HepG2 (cell line): ENCODE measurements around the gene TMEM198. TPM values are rescaled to one million over a fixed set of nuclear protein-coding genes. Genes with fewer than 3 reads are reported as not detected.
A peak's percentile ranks its signal among the peaks of the same experiment; 100 is the strongest.

Source experiments
- ADNP ChIP-seq: sonication (generic); formaldehyde crosslinking; IDR thresholded peaks from 2 replicates; pipeline ENCODE4 v1.4.0; 2020; ENCODE audit warnings: missing genetic modification reagents
- BHLHE40 ChIP-seq: IDR thresholded peaks from 2 replicates; pipeline ENCODE4 v1.6.1; 2011; ENCODE audit warnings: low read length, improper control_type of control experiment
- CREBL2 ChIP-seq: sonication (generic); formaldehyde crosslinking; IDR thresholded peaks from 2 replicates; pipeline ENCODE4 v1.8.1; 2023; ENCODE audit warnings: missing genetic modification reagents, mild to moderate bottlenecking, borderline replicate concordance
- FOXA3 ChIP-seq: IDR thresholded peaks from 2 replicates; pipeline ENCODE4 v1.6.1; 2016; ENCODE audit warnings: missing genetic modification reagents, missing compliant biosample characterization
- HNRNPK ChIP-seq: fragments of 200-400 bp; formaldehyde crosslinking; IDR thresholded peaks from 2 replicates; pipeline ENCODE4 v1.6.1; 2018; ENCODE audit warnings: low read length, low read depth, moderate library complexity, mild to moderate bottlenecking; ENCODE audit not compliant: poor library complexity, severe bottlenecking
- JUND ChIP-seq: sonication (generic); formaldehyde crosslinking; IDR thresholded peaks from 2 replicates; pipeline ENCODE4 v1.8.0; 2022; ENCODE audit warnings: mild to moderate bottlenecking, missing genetic modification reagents
- MEF2D ChIP-seq: sonication (generic); formaldehyde crosslinking; IDR thresholded peaks from 2 replicates; pipeline ENCODE4 v1.5.1; 2020; ENCODE audit warnings: mild to moderate bottlenecking, missing genetic modification reagents
- MXD4 ChIP-seq: IDR thresholded peaks from 2 replicates; pipeline ENCODE4 v1.6.1; 2016; ENCODE audit warnings: mild to moderate bottlenecking, missing biosample characterization, missing genetic modification reagents
- MXI1 ChIP-seq: IDR thresholded peaks from 3 replicates; pipeline ENCODE4 v1.6.1; 2012; ENCODE audit warnings: low read depth, low read length, inconsistent platforms, borderline replicate concordance
- NCOA2 ChIP-seq: sonication (generic); formaldehyde crosslinking; IDR thresholded peaks from 2 replicates; pipeline ENCODE4 v1.8.0; 2022; ENCODE audit warnings: inconsistent platforms
- NR1H2 ChIP-seq: sonication (generic); formaldehyde crosslinking; IDR thresholded peaks from 2 replicates; pipeline ENCODE4 v1.8.1; 2022; ENCODE audit warnings: low read depth, missing genetic modification reagents, borderline replicate concordance
- PBX3 ChIP-seq: sonication (generic); formaldehyde crosslinking; IDR thresholded peaks from 2 replicates; pipeline ENCODE4 v1.8.1; 2023; ENCODE audit warnings: missing genetic modification reagents, inconsistent platforms, borderline replicate concordance
- PREB ChIP-seq: sonication (generic); formaldehyde crosslinking; IDR thresholded peaks from 2 replicates; pipeline ENCODE4 v1.4.0; 2020; ENCODE audit warnings: missing genetic modification reagents
- RFX3 ChIP-seq: IDR thresholded peaks from 2 replicates; pipeline ENCODE4 v1.6.1; 2016; ENCODE audit warnings: missing biosample characterization, missing genetic modification reagents
- SALL1 ChIP-seq: sonication (generic); formaldehyde crosslinking; IDR thresholded peaks from 2 replicates; pipeline ENCODE4 v1.8.0; 2022; ENCODE audit warnings: mild to moderate bottlenecking, missing genetic modification reagents
- SKI ChIP-seq: fragments of 450-650 bp; IDR thresholded peaks from one replicate; pipeline ENCODE4 v1.6.1; 2018; ENCODE audit warnings: mild to moderate bottlenecking; ENCODE audit not compliant: partially characterized antibody
- TBX2 ChIP-seq: sonication (generic); formaldehyde crosslinking; IDR thresholded peaks from 2 replicates; pipeline ENCODE4 v1.5.0; 2020; ENCODE audit warnings: missing genetic modification reagents, mild to moderate bottlenecking, borderline replicate concordance
- ZEB1 ChIP-seq: IDR thresholded peaks from 2 replicates; pipeline ENCODE4 v1.6.1; 2012; ENCODE audit warnings: mild to moderate bottlenecking, low read depth, inconsistent platforms; ENCODE audit not compliant: insufficient replicate concordance
- ZFP36 ChIP-seq: fragments of 150-350 bp; IDR thresholded peaks from 2 replicates; pipeline ENCODE4 v1.6.1; 2018; ENCODE audit warnings: borderline replicate concordance, low read length, low read depth; ENCODE audit not compliant: partially characterized antibody
- ZKSCAN1 ChIP-seq: fragments of 150-350 bp; IDR thresholded peaks from 2 replicates; pipeline ENCODE4 v1.6.1; 2014; ENCODE audit warnings: low read length
- ZNF350 ChIP-seq: sonication (generic); formaldehyde crosslinking; IDR thresholded peaks from 2 replicates; pipeline ENCODE4 v1.4.0; 2020; ENCODE audit warnings: mild to moderate bottlenecking, low read depth, missing genetic modification reagents, borderline replicate concordance
- ZNF574 ChIP-seq: sonication (generic); formaldehyde crosslinking; IDR thresholded peaks from 2 replicates; pipeline ENCODE4 v1.4.0; 2020; ENCODE audit warnings: missing genetic modification reagents
- ZNF616 ChIP-seq: sonication (generic); formaldehyde crosslinking; IDR thresholded peaks from 2 replicates; pipeline ENCODE4 v1.5.0; 2020; ENCODE audit warnings: low read depth, mild to moderate bottlenecking, missing genetic modification reagents
- ZNF747 ChIP-seq: sonication (generic); formaldehyde crosslinking; IDR thresholded peaks from 2 replicates; pipeline ENCODE4 v1.8.1; 2023; ENCODE audit warnings: missing genetic modification reagents, mild to moderate bottlenecking, borderline replicate concordance
- ZNF773 ChIP-seq: sonication (generic); formaldehyde crosslinking; IDR thresholded peaks from 2 replicates; pipeline ENCODE4 v1.4.0; 2020; ENCODE audit warnings: missing genetic modification reagents, borderline replicate concordance
- ZNF777 ChIP-seq: sonication (generic); formaldehyde crosslinking; IDR thresholded peaks from 2 replicates; pipeline ENCODE4 v1.4.0; 2020; ENCODE audit warnings: missing genetic modification reagents
- polyA plus RNA-seq, 8 experiments: library from polyadenylated mRNA; depleted of rRNA in 3 of 8; stranded (reverse) in 7 of 8; unstranded in 1 of 8; fragments of >200 nt; fragmentation: Illumina TruSeq in 4 of 8; extraction: Trizol in 4 of 8; gene quantifications; 2 replicates each; pipeline versions ENCODE4 v1.2.1 to v1.2.3, GENCODE V29; 2011 to 2016; ENCODE audit warnings: low read depth in 4 of 8, missing spikeins in 1 of 8, mixed read lengths in 1 of 8; ENCODE audit not compliant: insufficient read depth in 1 of 8
- total RNA-seq, 5 experiments: library from RNA; depleted of rRNA; stranded (reverse); fragments of >200 nt; fragmentation: Illumina TruSeq; extraction: Trizol; gene quantifications; 2 replicates each; pipeline ENCODE4 v1.2.3, GENCODE V29; 2016; ENCODE audit warnings: low read depth in 1 of 5

The TMEM198 gene
- total and polyA plus RNA-seq, 2 of the 13 experiments (the other 11 are each of a cell fraction or from before 2014, with no cell fraction given), result 17.3 to 23.5 TPM

- peak; percentile 86; the same call in 1 of the 2 replicates for TF ChIP-seq ZNF747 (CRISPR knock-in tag)
- TF ChIP-seq ZNF777 (CRISPR knock-in tag), result peak; percentile 85
- TF ChIP-seq ZNF350 (CRISPR knock-in tag), result peak; percentile 74; the same call in 1 of the 2 replicates
- TF ChIP-seq ADNP (CRISPR knock-in tag), result no peak
- TF ChIP-seq ZNF574 (CRISPR knock-in tag), result peak; percentile 90
- TF ChIP-seq ZKSCAN1, result 0 out of 2 replicates have a peak, but pooled peaks have one; percentile 50
- TF ChIP-seq ZNF616 (CRISPR knock-in tag), result no peak
- 0 out of 2 replicates have a peak, but pooled peaks have one; percentile 48 for TF ChIP-seq PREB (CRISPR knock-in tag)
- TF ChIP-seq MEF2D (CRISPR knock-in tag), result peak; percentile 57
- TF ChIP-seq NCOA2, result peak; percentile 61
- peak; percentile 94 for TF ChIP-seq ZNF773 (CRISPR knock-in tag)
- peak; percentile 73 for TF ChIP-seq JUND (CRISPR knock-in tag)
- peak; percentile 39; the same call in 1 of the 2 replicates for TF ChIP-seq TBX2 (CRISPR knock-in tag)
- peak; percentile 96 for TF ChIP-seq PBX3 (CRISPR knock-in tag)
- peak; percentile 90 for TF ChIP-seq SALL1 (CRISPR knock-in tag)
- peak; percentile 97; the same call in 2 of the 3 replicates for TF ChIP-seq MXI1
- TF ChIP-seq RFX3 (CRISPR knock-in tag), result no peak
- peak; percentile 25 for TF ChIP-seq ZEB1
- TF ChIP-seq CREBL2 (CRISPR knock-in tag), result peak; percentile 87
- TF ChIP-seq BHLHE40, result peak; percentile 79
- peak; percentile 52 for TF ChIP-seq FOXA3 (CRISPR knock-in tag)
- peak; percentile 95 for TF ChIP-seq HNRNPK
- TF ChIP-seq MXD4, result peak; percentile 81
- TF ChIP-seq NR1H2, result no peak
- TF ChIP-seq SKI, result peak; percentile 33
- TF ChIP-seq ZFP36, result no peak
These were observed at the start of gene TMEM198, which contains the start of gene CHPF (continued) for GRCh38 chr2:219543596-219544358.
